Amniotic stem cell (primary cell): ENCODE results near the gene PANX2.

Source experiments
- DNase-seq: peaks from one replicate; lab custom pipeline; 2025; lab: John Stamatoyannopoulos, UW

The PANX2 gene

GRCh38 chr22:50171319-50171964, 911 bp downstream of the PANX2 start:
- no peak for DNase-seq

- no peak for DNase-seq
Measured at GRCh38 chr22:50171965-50172421, 1.5 kb downstream of the PANX2 start.

GRCh38 chr22:50173311-50173982, 2.9 kb downstream of the PANX2 start:
- no peak for DNase-seq

GRCh38 chr22:50173983-50174355, 3.4 kb downstream of the PANX2 start:
- DNase-seq, result no peak

- no peak for DNase-seq
Measured at GRCh38 chr22:50174382-50175190, 4.1 kb downstream of the PANX2 start.

- DNase-seq, result no peak
Measured at GRCh38 chr22:50175191-50175461, 4.6 kb downstream of the PANX2 start.

GRCh38 chr22:50175921-50176849, 5.7 kb downstream of the PANX2 start:
- DNase-seq, result no peak

GRCh38 chr22:50176850-50177536, 6.5 kb downstream of the PANX2 start:
- no peak for DNase-seq

- no peak for DNase-seq
Measured at GRCh38 chr22:50177537-50178470, 7.3 kb downstream of the PANX2 start.

- no peak for DNase-seq
Measured at GRCh38 chr22:50178471-50178864, 7.9 kb downstream of the PANX2 start.

GRCh38 chr22:50178871-50179869, 8.6 kb downstream of the PANX2 start:
- DNase-seq, result no peak

GRCh38 chr22:50179937-50180726, 9.6 kb downstream of the PANX2 start:
- DNase-seq, result no peak

GRCh38 chr22:50180727-50181521, 10.4 kb downstream of the PANX2 start:
- DNase-seq, result no peak

GRCh38 chr22:50182176-50183081, 11.9 kb downstream of the PANX2 start:
- no peak for DNase-seq

- no peak for DNase-seq
Measured at GRCh38 chr22:50183141-50183971, 12.8 kb downstream of the PANX2 start.
